ENCODE measurements around the gene GBF1.

- TF ChIP-seq CTCF (IDR thresholded peaks at IDR 0.05) (no peak), EZH2 (IDR thresholded peaks at IDR 0.05; ENCODE audit: borderline replicate concordance, insufficient read depth, low read depth, low read length, poor library complexity, severe bottlenecking) (no peak)
Observed at GRCh38 chr10:102237711-102238252, 7.5 kb upstream of the GBF1 start.
